HG02884 (cell line): ENCODE measurements around the gene KIAA1614.

ENCODE experiments used
- ATAC-seq: cut with Tn5 transposase; IDR thresholded peaks from one replicate; pipeline ENCODE4 v1.9.1; 2021; ENCODE audit warnings: mild to moderate bottlenecking, moderate library complexity; ENCODE audit not compliant: unreplicated experiment

Gene KIAA1614, protein sequence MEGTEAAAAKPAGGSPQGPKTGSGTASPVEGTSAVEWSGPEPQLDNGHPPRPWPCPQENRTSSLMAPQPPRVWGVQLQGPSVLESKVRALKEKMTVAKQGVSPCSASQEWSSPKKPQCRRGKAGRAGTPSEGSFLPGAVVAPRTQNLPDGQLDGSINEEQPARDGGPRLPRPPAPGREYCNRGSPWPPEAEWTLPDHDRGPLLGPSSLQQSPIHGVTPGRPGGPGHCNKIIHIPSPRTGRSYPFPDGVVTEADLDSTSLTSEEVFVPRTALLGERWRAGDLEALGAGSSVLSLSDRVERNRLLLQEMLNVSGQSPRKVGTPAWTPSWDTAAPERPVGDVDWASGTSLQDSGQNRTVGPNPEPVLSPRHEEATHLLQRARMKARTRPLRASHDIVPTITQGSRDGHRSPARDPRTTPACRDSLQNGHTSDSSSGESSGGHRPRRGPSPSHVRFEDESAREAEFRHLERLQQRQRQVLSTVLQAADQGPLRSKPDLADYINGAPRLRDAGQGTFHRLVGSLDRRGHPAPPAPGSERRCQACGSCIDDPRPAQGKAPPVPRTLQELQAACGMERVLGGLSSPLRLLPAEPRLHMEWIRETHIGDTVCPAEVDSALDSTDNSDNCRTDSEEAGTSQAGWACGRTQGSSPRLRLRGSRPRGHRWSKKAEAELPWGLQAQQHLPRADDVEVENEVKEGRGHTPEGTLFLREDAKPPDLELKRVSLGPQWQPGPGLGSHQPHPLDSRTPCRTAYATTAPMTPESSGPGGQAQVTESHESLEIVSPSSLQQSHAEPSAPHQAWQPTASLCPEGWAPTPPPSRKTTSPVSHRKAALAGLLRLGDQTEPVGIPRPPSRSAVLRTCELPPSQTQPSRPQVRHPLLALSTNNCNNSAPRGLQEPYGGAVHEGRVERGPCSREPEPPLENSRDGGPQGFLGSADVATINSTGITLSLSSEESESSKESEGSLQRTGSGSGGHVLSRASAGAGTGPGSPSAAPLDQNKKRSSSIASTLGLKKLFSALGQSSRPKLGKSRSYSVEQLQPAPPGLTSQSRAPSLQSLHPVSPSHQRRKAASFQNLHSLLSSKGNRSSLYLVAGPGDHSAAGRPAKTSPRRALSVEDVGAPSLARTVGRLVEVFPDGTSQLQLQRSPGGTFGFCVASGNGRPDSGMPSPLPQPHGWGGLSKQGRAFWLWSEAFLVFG

DNA sequence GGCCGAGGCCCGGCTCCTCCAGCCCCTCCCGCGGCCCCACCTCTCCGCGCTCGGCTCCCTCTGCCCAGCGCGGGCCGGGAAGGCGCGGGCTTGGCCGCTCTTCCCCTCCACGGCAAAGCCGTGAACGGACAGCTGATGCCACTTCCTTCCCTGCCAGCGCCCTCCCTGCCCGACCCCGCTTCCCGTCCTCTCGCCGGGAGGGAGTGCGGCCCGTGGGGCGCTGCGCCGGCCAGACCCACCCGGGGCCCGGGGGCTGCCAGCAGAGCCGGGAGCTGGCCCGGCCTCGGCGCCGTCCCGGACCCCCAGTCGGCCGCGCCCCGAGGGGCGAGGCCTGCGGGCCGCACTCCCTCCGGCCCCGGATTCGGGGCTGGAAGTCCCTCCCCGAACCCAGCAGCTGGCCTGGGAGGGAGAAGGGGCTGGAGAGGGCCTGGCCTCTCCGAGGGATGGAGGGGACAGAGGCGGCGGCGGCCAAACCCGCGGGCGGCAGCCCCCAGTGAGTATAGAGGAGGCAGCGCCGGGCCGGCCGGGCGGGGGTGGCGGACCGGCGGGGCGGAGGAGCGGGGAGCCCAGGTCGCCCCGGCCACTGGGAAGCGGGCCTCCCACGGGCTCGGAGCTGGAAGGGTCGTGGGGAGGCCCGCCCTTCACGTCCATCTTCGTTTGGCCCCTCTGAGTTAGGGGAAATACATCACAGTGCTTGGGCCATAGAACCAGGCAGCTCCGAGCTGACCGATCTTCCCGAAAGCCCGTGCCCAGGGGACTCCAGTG is at the start of gene KIAA1614:
Gene KIAA1614 (plus strand): TSS at position 97 of the 765 bp plus-strand sequence. CDS start 347 bp downstream, at position 444.
- ATAC-seq = no peak

DNA sequence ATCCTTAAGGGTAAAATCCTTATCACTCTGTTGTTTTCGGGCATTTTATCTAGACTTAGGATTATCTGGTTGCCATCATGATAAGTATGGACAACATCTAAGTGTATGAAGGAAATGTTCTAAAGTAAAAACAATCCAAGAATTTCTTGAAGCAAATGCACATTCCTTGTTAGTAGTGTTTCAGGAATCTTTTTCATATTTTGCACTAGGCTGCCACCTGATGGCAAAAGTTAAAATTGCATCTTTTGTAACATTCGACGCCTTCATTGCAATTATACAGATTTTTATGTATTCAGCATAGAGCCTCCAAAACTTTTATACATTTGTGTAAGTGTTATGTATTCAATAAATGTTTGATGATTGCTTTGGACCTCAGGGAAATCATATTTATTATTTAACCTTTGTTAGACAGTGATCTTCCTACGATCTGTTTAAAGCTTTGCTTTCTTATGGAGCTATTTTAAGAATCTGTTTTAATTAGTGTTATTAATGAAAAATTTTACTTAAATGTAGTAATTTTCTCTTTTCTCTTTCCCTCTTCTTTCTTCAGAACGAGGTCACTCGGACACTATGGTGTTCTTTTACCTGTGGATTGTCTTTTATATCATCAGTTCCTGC is 49.4 kb upstream of the KIAA1614 start:
- ATAC-seq = no peak

DNA sequence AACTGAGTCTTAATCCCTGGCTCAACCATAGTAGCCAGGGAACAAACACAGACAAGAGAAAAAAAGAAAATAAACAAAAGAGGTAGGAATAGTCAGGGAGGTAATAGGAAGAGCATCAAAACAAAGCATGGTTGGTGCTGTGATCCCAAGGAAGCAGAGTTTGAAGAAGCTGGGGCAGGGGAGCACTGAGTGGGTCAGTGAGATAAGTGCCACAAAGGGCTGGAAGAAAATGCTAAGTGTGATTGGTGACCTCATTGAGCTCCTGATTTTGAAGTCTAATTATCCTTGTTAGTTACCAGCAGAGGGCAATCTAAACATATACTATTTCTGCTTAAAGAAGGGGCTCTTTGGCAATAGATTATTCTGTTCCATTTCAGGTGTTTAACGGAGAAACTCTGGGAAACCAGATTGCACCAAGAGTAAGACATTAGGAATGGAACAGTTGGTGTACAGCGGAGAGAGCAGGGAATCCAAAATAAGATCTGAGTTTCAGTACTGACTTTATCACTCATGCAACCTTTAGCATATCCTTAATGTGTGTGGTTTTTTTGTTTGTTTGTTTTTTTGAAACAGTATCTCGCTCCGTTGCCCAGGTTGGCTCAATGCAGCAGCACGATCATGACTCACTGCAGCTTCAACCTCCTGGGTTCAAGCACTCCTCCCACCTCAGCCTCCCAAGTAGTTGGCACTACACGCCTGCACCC is 30.7 kb upstream of the KIAA1614 start:
- ATAC-seq = no peak

DNA sequence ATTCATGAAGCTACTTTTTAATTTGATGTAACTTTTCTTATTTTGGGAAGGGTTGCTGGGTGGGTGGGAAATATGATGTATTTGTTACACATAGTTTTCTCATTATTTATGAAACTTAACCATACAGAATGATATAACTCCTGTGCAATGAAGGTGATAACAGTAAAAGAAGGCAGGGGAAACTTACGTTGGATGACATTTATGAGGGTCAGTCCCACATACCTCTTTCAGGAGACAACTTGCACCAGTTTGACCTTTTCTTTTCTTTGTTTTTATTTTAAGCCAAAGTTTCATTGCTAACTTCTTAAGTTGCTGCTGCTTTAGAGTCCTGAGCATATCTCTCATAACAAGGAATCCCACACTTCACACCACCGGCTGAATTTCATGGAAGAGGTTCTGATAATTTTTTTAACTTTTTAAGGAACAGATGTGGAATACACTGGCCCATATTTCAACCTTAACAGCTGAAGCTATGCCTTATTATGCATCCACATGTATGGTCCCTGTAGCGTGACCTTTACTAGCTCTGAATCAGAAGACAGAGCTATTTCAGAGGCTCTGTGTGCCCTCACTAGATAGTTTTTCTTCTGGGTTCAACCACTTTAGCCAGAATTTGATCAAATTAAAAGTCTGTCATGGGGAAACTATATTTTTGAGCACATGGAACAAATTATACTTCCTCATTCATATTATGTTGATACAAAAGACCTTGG is 28.0 kb upstream of the KIAA1614 start:
- ATAC-seq = no peak

DNA sequence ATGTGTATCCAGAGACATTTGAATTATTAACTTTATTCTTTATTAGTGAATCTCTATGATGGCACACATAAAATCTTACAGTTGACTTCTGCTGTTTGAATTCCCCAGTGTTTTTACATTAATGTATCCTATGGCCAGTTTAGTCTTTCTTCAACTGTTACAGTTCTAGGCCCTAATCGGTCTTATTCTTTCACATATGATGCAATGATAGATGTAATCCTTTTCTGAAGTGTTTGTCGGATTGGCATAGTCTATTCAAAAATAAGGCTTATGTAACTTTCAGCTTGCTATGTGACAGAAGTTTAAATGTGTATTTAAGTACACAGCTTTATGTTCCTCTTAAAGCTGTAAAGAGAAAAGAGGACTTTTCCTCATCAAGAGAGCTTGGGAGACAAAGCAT is 26.4 kb upstream of the KIAA1614 start:
- no peak for ATAC-seq

DNA sequence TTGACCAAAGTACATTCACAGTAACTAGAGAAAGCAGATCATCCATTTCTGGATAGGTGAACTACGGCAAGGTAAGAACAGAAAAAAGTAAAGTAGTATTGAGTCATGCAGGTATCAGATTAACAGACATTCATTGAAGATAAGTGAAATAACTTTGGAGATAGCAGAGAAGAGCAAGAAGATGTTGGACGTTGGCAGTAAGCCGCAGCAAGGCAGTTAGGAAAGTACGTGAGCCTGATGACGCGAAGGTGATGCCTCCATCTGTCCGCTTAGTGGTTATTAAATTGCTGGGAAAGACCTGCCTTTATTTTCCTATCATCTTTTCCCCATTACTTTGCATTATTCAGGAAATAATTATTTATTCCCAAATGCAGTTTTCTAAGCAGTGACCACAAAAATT is 24.9 kb upstream of the KIAA1614 start:
- ATAC-seq = no peak

DNA sequence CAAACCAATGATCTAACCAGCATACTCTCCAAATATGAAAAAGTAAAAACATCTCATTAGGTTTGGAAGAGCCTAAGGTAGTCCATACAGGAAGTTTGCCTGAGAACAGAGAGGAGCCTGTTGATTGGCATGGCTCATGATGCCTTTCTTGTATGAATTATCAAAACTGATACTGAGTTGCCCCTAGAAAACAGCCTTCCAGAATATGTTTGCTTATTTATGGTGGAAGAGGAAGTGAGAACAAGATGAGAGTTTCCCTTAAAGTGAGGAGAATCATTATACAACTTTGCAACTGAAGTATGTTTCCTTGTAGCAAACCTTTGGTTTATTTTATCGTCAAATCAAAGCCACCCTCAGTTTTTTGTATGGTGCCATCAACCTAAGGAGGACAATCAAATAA is 23.8 kb upstream of the KIAA1614 start:
- no peak for ATAC-seq

DNA sequence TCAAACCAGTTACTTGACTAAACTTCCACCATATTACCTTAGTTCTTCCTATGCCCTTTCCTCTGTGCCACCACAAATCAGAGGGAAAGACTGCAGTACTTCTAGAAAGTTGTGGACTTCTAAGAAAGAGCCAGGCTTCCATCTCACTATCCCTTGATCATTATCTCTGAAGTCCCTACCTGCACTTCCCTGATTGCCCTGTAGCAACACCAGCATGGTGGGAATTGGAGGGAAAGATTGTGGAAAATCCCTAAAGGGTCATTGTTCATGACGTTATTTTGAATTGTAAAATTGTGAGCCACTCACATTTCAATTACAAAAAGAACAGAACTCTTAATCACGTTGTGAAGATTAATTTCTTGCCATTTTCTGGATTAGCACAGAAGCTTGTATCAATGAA is 23.4 kb upstream of the KIAA1614 start:
- no peak for ATAC-seq

DNA sequence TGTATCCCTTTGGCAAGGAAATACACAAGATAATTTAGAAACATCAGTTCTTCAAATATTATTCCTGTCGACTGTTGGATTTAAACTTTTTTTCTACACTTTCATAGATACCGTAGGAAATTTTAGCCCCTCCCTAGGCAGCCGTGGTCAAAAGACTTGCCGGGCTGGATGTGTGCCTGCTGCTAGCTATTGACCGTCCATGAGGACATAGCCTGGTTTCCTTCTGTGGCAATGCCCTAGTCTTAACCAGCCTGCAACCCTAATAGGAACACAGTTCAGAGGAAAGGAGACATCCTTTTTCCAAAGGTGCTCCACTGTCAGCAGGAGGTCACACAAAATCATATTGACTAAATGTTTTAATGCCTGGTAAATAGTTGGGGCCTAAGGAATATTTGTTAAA is 20.4 kb upstream of the KIAA1614 start:
- no peak for ATAC-seq

DNA sequence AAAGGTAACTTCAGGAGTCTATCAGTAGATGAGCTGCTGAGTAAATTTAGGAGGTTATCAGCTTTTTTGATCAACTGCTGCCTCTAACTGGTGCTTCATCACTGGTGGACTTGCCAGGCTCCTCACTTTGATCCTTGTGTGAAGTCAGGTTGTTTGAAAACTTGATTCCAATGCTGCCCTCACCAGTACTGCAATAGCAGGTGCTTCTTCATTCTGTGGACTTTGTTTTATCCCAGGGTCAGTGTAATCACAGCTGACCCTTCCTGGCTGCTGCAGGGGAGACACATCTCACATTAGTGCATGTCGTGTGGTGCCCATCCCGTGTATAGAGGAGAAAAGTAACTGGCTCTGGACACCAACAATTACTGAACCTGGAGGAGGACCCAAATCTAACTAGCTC is 20.0 kb upstream of the KIAA1614 start:
- ATAC-seq = no peak

DNA sequence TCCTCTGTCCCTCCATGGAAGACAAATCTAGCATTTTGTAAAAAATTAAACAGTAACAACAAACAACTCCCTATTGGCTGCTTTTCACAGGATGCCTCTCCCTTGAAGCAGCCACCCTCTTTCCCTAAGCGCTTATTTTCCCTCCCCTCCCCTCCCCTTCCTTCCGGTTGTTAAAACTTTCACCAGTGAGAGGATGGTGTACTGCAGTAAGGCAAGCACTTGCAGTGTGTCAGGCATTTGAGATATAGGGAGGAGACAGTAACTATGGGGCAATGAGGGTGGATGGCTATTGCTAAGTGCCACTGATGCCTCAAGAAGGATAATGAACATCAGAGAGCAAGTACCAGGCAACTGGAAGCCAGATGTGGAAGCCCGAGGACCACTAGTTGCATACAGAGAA is 19.1 kb upstream of the KIAA1614 start:
- no peak for ATAC-seq

DNA sequence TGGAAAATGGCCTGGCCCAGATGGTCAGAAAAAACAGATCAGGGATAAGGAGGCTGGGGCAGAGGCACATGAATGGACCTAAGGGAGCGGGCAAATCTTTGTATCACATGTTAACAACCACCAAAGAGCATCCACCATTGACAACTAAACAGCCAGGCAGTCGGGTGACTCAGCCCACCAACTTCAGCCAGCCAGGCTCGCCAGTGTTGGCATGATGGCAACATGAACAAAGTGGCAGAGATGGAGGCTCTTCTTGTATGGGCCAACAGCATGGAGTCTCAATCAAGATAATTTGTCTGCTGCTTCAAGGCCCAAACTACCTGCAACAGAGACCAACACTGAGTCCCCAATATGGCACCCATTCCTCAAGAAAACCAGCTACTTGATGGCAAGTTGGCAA is 16.5 kb upstream of the KIAA1614 start:
- no peak for ATAC-seq

DNA sequence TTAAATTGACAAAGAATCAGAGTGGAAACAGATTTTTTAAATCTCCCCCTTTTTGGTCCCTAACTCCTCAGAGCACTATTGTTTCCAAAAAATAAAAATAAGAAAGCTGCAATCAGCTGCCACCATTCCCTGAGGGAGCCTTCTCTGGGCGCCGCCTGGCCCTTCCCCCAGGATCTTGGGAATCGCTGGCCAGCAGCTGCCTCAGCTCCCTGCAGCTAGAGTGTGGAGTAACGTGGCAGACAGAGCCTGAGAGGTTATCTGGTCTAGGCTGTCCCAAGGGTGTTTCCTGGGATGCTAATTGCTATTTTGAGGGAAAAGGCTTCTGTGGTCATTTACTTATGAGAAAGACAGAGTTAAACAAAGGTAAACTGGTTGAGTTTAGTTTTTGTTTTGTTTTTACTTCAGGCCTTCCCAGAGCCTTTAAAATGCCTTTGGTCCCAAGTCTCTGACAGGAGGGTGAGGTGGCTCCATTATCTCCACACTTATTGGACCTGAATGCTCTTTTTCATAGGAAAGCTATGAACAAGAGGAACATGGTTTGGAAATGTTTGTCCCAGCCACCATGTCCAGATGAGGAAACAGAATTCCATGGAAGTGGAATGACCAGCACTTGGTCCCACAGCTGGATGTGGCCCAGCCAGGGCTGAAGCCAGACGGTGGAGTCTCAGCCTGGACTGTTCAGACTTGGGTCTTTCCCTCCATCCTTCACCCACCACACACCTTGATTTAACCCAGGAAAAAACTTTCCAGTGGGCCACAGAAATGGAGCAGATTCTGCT is 14.1 kb upstream of the KIAA1614 start:
- no peak for ATAC-seq

DNA sequence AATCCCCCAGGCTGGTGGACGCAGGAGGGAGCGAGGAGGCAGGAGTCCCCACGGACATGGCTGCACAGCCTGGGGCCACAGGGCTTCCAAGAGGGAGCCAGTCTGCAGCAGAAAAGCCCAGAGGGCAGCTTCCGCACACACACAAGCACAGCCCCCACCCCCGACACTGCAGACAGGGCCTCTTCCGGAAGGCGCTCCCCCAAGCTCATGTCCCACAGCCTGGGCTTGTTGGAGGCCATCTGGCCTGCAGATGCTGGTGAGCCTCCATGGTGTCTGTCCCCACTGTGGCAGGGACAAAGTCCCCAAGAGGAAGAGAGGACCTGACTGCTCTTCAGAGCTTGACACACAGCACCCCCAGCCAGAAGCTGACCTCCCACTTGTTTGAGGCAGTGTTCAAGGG is 13.4 kb upstream of the KIAA1614 start:
- no peak for ATAC-seq

DNA sequence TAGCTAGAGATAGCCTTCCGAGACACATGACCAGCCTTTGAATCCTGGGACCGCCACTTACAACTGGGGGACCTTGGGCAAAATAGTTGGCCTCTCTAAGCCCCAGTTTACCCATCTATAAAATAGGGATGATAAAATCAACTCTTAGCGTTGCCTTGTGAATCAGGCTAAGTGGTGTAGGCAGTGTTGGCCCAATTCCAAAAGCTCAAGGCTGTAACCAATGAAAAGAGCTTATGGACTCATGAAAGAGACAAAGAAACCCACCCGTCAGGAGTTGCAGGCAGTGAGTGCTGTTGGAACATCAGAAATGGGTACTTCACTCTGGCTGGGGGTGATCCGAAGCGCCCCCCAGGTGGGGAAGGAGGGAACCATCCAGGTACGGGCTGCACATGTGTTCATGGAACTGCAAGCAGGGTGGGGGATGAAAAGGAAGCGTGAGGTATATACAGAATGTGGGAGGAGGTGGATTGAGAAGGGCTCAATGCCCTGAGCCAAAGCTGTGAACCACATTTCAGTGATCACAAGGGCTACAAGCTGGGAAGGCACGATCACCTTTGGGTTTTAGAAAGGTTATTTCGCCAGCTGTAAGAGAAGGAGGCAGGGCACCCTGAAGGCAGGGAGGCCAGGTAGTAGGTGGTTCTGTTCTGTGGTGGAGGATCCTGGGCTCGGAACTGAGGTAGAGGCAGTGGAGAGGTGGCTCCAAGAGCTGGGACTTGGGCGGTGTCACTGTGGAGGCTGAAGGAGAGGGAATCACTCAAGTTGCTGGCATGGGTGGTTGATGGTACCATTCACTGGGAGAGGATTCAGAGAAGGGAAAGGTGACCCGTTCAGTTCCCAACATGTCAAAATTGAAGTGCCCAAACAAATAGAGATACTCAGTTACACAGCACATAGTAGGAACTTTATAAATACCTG is 11.4 kb upstream of the KIAA1614 start:
- ATAC-seq = no peak

DNA sequence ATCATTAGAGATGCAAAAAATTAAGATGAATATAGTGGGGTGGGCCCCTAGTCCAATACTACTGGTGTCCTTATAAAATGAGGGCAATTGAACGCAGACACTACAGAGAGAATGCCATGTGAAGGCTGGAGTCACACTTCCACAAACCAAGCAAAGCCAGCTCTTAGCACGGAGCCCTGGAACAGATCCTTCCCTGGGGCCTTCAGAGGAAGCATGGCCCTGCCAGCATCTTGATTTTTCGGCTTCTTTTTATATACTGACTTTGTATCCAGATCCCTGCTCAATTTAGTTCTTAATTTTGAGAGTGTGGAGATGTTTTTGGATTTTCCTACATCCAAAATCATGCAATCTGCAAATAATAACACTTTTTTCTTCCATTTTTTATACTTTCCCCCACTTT is 10.2 kb upstream of the KIAA1614 start:
- ATAC-seq = no peak

DNA sequence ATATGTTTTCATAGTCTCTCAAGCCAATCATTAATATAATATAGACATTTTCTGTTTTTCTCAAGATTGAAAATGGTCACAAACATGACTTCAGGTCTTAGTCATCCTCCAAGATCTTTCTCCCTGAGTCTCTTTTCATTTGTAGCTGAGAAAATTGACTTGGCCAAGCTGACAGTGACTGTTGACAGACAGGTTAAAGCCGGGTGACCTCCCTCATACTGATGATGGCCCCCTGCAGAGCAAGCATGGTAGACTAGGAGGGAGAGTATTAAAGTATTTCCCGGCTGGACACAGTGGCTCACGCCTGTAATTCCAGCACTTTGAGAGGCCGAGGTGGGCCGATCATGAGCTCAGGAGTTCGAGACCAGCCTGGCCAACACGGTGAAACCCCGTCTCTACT is 6.8 kb upstream of the KIAA1614 start:
- no peak for ATAC-seq
